HG03139 (cell line): ENCODE results near the gene CLEC9A.

Source experiments
- ATAC-seq: cut with Tn5 transposase; IDR thresholded peaks from one replicate; pipeline ENCODE4 v1.9.1; 2021; ENCODE audit not compliant: unreplicated experiment

CLEC9A gene

GRCh38 chr12:10101648-10102220 lies 71.3 kb downstream of the CLEC9A start:
- ATAC-seq, result no peak

GRCh38 chr12:10102322-10102721 lies 71.8 kb downstream of the CLEC9A start:
- ATAC-seq, result no peak

- no peak for ATAC-seq
Observed at GRCh38 chr12:10110256-10110844, 79.9 kb downstream of the CLEC9A start.

DNA sequence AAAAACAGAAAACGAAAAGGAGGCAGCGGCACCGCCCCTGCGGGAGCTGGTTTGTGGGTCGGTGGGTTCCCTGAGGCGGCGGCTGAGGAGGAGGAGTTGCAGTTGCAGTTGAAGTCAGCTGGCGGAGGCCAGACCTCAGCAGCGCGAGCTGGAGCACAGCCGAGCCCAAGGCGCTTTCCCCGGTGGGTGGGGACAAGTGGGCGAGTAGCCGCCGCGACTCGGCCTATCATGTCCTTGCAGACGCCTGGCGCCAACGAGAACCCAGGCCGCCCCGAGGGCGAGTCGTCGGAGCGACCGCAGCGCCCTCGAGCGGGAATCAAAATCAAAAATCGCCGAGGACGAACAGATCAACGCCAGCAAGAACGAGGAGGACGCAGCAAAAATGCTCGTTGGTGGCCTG lies 81.0 kb downstream of the CLEC9A start:
- ATAC-seq, result no peak

DNA sequence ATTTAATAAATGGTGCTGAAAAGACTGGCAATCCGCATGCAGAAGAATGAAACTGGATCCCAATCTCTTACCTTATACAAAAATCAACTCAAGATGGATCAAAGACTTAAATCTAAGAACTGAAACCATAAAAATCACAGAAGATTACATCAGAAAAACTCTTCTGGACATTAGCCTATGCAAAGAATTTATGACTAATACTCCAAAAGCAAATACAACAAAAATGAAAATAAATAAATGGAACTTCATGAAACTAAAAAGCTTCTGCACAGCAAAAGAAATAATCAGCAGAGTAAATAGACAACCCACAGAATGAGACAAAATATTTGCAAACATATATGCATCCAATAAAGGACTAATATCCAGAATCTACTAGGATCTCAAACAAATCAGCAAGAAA lies 82.6 kb downstream of the CLEC9A start:
- ATAC-seq, result no peak

- no peak for ATAC-seq
Observed at GRCh38 chr12:10113920-10114319, 83.4 kb downstream of the CLEC9A start.

- no peak for ATAC-seq
Observed at GRCh38 chr12:10115311-10115710, 84.8 kb downstream of the CLEC9A start.
